ENCODE measurements around the gene PIF1. TPM values are rescaled to one million over a fixed set of nuclear protein-coding genes. Genes with fewer than 3 reads are reported as not detected.

Gene PIF1
- polyA plus RNA-seq, 1 donor from 2014 or later = 0.78 TPM

DNA sequence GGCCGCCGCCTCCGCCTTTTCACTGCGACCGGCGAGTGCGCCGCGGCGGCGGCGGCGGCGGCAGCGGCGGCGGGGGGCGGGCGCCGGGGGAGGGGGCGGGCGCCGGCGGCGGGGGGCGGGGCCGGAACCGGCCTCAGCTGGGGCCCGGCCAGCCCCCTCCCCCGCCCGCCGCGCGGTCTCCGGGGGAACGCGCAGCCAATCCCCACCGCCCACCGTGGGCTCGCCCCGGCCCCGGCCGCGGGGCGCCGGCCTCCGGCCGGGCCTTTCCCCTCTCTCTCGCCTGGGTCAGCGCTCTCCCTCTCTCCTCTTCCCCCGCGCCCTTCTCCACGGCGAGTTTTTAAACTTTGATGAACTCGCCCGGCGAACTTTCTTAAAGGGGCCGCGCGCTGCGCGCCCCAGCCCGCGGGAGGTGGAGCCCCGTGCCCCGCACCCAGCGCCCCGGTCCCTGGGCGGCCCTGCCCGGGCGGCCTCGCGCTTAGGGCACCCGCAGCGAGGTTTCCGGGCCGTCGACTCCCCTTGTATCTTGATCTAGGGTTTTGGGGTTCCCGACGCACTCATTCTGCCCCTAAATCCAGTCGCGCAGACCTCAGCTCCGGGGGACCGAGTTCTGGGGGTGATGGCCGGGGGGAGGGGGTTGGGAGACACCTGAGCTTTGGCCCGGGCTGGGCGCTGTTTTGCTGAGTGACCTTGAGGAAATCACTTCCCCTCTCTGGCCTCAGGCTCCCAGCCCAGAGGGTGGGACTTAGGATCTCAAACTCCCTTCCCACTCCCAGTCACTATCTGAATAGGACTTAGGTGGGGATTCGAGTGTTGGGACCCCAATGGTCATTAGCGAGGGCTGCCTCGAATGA lies 49.7 kb downstream of the PIF1 start, which contains the start of gene RBPMS2:
Gene RBPMS2, minus strand, starts transcription at position 39 of the 851 bp plus-strand sequence. CDS start 270 bp downstream, outside the sequence.
- H3K9me2 ChIP-seq (ENCODE audit: insufficient read depth, low read length) = no peaks in the 10 kb centered on the region
- no peak within 1 kb of the TSS for H3K4me2 ChIP-seq (ENCODE audit: low read length)
- H4K20me1 ChIP-seq (ENCODE audit: insufficient read depth) = no peaks in the 10 kb centered on the region
- H3K9me3 ChIP-seq (ENCODE audit: low read length) = no peaks in the 10 kb centered on the region
- no peaks in the 10 kb centered on the region for H3K36me3 ChIP-seq (ENCODE audit: insufficient read depth, low read length)
- H3K4me3 ChIP-seq (ENCODE audit: low read length) = peak within 1 kb of the TSS; percentile 56
- H3K79me2 ChIP-seq (replicated peaks; ENCODE audit: insufficient read depth, low read length) = no peaks in the 10 kb centered on the region
- H2AFZ ChIP-seq (ENCODE audit: low read depth, low read length) = no peak within 1 kb of the TSS
- H3F3A ChIP-seq (ENCODE audit: insufficient read depth, low read length, poor library complexity, severe bottlenecking) = no peaks in the 10 kb centered on the region
- H3K9ac ChIP-seq (ENCODE audit: low read length) = no peak within 1 kb of the TSS
- no peak within 1 kb of the TSS for H3K27ac ChIP-seq (ENCODE audit: low read length)
- TF ChIP-seq EP300 (conservative IDR thresholded peaks at IDR 0.05; ENCODE audit: poor library complexity, severe bottlenecking) (no peak), POLR2AphosphoS5 (IDR thresholded peaks at IDR 0.05) (no peak), SMC3 (conservative IDR thresholded peaks at IDR 0.05; ENCODE audit: poor library complexity) (no peak)
- peaks cover 33% of the 10 kb centered on the region for H3K27me3 ChIP-seq (ENCODE audit: insufficient read depth, low read depth, low read length)

DNA sequence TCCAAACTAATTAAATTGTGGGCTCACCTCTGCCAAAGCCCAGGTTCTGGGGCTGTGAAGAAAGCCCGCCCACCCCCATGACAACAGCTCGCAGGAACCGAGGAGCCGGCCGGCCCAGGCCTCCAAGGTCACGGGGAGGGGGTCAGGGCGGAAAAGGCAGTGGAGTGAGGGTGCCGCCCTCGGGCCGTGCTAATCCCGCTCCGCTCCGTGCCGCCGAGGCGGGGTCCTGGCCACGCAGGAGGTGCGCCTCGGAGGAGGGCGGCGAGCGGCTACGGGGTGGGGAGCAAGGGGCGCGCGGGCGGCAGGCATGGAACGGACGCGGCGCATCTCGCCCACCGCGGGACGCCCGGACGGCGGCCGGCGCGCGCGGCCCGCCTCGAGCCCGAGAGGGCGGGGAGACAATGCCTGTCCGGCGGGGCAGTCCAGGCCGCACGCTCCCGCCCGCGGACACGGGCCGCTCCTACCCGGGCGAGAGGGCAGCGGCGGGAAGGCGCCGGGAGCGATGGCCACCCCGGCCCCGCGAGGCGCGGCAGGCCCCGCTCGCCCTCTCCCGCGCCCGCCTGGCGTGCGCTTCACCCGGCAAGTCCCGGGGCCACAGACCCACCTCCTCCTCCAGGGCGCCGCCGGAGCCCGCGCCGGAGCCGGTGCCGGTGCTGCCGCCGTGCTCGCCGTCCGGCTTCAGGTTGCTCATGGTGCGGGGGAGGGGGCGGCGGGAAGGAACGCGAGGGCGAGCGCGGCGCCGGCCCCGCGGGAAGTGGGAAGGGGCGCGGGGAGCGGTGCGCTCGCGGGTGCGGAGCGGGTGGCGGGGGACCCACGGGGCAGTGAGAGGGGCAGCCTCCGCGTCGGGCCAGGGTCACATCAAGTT lies 50.6 kb downstream of the PIF1 start:
- no peak for TF ChIP-seq POLR2AphosphoS5 (IDR thresholded peaks at IDR 0.05)
- TF ChIP-seq MXI1 (conservative IDR thresholded peaks at IDR 0.05; ENCODE audit: poor library complexity, severe bottlenecking) = peak; percentile 20
- no peak for TF ChIP-seq TAF1 (IDR thresholded peaks at IDR 0.05; ENCODE audit: low read depth)
- no peaks in the 10 kb centered on the region for H3K9me2 ChIP-seq (ENCODE audit: insufficient read depth, low read length)
- peaks cover 33% of the 10 kb centered on the region for H3K27me3 ChIP-seq (ENCODE audit: insufficient read depth, low read depth, low read length)
- H4K20me1 ChIP-seq (ENCODE audit: insufficient read depth) = no peaks in the 10 kb centered on the region
- H3F3A ChIP-seq (ENCODE audit: insufficient read depth, low read length, poor library complexity, severe bottlenecking) = no peaks in the 10 kb centered on the region
- no peak overlapping the region for H3K9ac ChIP-seq (ENCODE audit: low read length)
- H3K4me2 ChIP-seq (ENCODE audit: low read length) = no peak overlapping the region
- no peak overlapping the region for H2AFZ ChIP-seq (ENCODE audit: low read depth, low read length)
- H3K27ac ChIP-seq (ENCODE audit: low read length) = no peak overlapping the region
- no peaks in the 10 kb centered on the region for H3K9me3 ChIP-seq (ENCODE audit: low read length)
- H3K4me3 ChIP-seq (ENCODE audit: low read length) = peak overlapping the region; percentile 56
- H3K79me2 ChIP-seq (replicated peaks; ENCODE audit: insufficient read depth, low read length) = no peaks in the 10 kb centered on the region
- H3K36me3 ChIP-seq (ENCODE audit: insufficient read depth, low read length) = no peaks in the 10 kb centered on the region

DNA sequence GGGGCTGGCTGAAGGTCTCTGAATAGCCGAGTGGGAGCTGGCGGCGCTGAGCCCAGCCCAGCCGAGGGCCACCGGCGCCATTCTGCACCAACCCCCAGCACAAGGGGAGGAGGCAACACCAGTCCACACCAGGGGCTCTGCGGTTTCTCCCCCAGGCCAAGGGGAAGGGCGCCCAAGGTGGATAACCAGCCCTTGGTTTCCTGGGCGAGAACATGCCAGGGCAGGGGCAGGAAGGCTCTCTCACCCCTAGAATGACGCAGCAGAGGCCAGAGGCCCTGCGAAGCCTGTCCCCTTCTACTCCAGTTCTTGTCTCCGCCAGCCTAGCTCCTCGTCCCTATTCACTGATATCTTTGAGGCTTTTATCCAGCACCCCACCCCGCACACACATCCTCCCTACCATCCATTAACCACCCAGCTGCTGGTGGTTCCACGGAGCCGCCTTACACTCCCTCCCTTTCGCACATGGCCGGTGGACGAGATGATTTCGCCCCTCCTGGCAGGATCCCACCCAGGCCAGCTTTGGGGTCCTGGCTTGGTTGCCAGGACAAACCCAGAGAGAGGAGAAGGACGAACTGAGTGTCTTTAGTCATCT lies 51.3 kb downstream of the PIF1 start:
- no peaks in the 10 kb centered on the region for H3K9me3 ChIP-seq (ENCODE audit: low read length)
- H3F3A ChIP-seq (ENCODE audit: insufficient read depth, low read length, poor library complexity, severe bottlenecking) = no peaks in the 10 kb centered on the region
- no peak overlapping the region for H3K27ac ChIP-seq (ENCODE audit: low read length)
- H3K27me3 ChIP-seq (ENCODE audit: insufficient read depth, low read depth, low read length) = peaks cover 33% of the 10 kb centered on the region
- no peak overlapping the region for H3K9ac ChIP-seq (ENCODE audit: low read length)
- H3K4me3 ChIP-seq (ENCODE audit: low read length) = no peak overlapping the region
- H4K20me1 ChIP-seq (ENCODE audit: insufficient read depth) = no peaks in the 10 kb centered on the region
- H3K4me2 ChIP-seq (ENCODE audit: low read length) = no peak overlapping the region
- no peaks in the 10 kb centered on the region for H3K79me2 ChIP-seq (replicated peaks; ENCODE audit: insufficient read depth, low read length)
- H3K36me3 ChIP-seq (ENCODE audit: insufficient read depth, low read length) = no peaks in the 10 kb centered on the region
- H3K9me2 ChIP-seq (ENCODE audit: insufficient read depth, low read length) = no peaks in the 10 kb centered on the region
- H2AFZ ChIP-seq (ENCODE audit: low read depth, low read length) = no peak overlapping the region
- no peak for TF ChIP-seq TAF1 (IDR thresholded peaks at IDR 0.05; ENCODE audit: low read depth)
- TF ChIP-seq MXI1 (conservative IDR thresholded peaks at IDR 0.05; ENCODE audit: poor library complexity, severe bottlenecking) = no peak
- no peak for TF ChIP-seq EP300 (conservative IDR thresholded peaks at IDR 0.05; ENCODE audit: poor library complexity, severe bottlenecking)
- TF ChIP-seq, protein P1, sequence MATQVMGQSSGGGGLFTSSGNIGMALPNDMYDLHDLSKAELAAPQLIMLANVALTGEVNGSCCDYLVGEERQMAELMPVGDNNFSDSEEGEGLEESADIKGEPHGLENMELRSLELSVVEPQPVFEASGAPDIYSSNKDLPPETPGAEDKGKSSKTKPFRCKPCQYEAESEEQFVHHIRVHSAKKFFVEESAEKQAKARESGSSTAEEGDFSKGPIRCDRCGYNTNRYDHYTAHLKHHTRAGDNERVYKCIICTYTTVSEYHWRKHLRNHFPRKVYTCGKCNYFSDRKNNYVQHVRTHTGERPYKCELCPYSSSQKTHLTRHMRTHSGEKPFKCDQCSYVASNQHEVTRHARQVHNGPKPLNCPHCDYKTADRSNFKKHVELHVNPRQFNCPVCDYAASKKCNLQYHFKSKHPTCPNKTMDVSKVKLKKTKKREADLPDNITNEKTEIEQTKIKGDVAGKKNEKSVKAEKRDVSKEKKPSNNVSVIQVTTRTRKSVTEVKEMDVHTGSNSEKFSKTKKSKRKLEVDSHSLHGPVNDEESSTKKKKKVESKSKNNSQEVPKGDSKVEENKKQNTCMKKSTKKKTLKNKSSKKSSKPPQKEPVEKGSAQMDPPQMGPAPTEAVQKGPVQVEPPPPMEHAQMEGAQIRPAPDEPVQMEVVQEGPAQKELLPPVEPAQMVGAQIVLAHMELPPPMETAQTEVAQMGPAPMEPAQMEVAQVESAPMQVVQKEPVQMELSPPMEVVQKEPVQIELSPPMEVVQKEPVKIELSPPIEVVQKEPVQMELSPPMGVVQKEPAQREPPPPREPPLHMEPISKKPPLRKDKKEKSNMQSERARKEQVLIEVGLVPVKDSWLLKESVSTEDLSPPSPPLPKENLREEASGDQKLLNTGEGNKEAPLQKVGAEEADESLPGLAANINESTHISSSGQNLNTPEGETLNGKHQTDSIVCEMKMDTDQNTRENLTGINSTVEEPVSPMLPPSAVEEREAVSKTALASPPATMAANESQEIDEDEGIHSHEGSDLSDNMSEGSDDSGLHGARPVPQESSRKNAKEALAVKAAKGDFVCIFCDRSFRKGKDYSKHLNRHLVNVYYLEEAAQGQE (IDR thresholded peaks at IDR 0.05; ENCODE audit: borderline replicate concordance) = no peak
- no peak for TF ChIP-seq SMC3 (conservative IDR thresholded peaks at IDR 0.05; ENCODE audit: poor library complexity)
- TF ChIP-seq EZH2 (IDR thresholded peaks at IDR 0.05; ENCODE audit: borderline replicate concordance, insufficient read depth, low read length, poor library complexity, severe bottlenecking) = no peak
- TF ChIP-seq, protein P2, sequence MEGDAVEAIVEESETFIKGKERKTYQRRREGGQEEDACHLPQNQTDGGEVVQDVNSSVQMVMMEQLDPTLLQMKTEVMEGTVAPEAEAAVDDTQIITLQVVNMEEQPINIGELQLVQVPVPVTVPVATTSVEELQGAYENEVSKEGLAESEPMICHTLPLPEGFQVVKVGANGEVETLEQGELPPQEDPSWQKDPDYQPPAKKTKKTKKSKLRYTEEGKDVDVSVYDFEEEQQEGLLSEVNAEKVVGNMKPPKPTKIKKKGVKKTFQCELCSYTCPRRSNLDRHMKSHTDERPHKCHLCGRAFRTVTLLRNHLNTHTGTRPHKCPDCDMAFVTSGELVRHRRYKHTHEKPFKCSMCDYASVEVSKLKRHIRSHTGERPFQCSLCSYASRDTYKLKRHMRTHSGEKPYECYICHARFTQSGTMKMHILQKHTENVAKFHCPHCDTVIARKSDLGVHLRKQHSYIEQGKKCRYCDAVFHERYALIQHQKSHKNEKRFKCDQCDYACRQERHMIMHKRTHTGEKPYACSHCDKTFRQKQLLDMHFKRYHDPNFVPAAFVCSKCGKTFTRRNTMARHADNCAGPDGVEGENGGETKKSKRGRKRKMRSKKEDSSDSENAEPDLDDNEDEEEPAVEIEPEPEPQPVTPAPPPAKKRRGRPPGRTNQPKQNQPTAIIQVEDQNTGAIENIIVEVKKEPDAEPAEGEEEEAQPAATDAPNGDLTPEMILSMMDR (IDR thresholded peaks at IDR 0.05; ENCODE audit: poor library complexity, severe bottlenecking) = no peak
- no peak for TF ChIP-seq RAD21 (conservative IDR thresholded peaks at IDR 0.05)
- no peak for TF ChIP-seq POLR2AphosphoS5 (IDR thresholded peaks at IDR 0.05)

Data from neural cell (in vitro differentiated cells).